Keratinocyte (primary cell): ENCODE data around the gene NTRK1. TPM values are rescaled to one million over a fixed set of nuclear protein-coding genes. Genes with fewer than 3 reads are reported as not detected.

Source experiments
- DNase-seq: peaks from one replicate; pipeline ENCODE4 v3.0.0-alpha.2; 2011; ENCODE audit warnings: low read depth, missing footprints, low spot score
- FAIRE-seq: peaks from 2 replicates; lab custom pipeline; 2011; peaks lifted over from hg19 to GRCh38; lab: Jason Lieb, UNC
- H2AFZ ChIP-seq: 2 replicates; pipeline ENCODE4 v1.6.0; 2012; ENCODE audit warnings: low read length, control low read depth, inconsistent platforms; ENCODE audit not compliant: control insufficient read depth
- H3K27ac ChIP-seq: 2 replicates; pipeline ENCODE4 v1.5.1; 2011; ENCODE audit warnings: low read length; ENCODE audit not compliant: control insufficient read depth, insufficient read depth
- H3K27me3 ChIP-seq: 3 replicates; pipeline ENCODE4 v1.6.0; 2011; ENCODE audit warnings: low read length; ENCODE audit not compliant: control insufficient read depth, insufficient read depth; ENCODE audit errors: extremely low read depth
- H3K36me3 ChIP-seq, 2 experiments: 2 replicates in 1 of 2; 3 replicates in 1 of 2; pipeline ENCODE4 v1.5.1; 2011; ENCODE audit warnings: low read length in 2 of 2, mild to moderate bottlenecking in 1 of 2; ENCODE audit not compliant: control insufficient read depth in 2 of 2, insufficient read depth in 2 of 2; ENCODE audit errors: extremely low read depth in 1 of 2
- H3K4me1 ChIP-seq: 3 replicates; pipeline ENCODE4 v1.5.1; 2011; ENCODE audit warnings: low read length; ENCODE audit not compliant: control insufficient read depth, insufficient read depth; ENCODE audit errors: extremely low read depth
- H3K4me2 ChIP-seq: 3 replicates; pipeline ENCODE4 v1.6.0; 2011; ENCODE audit warnings: low read depth, low read length; ENCODE audit not compliant: control insufficient read depth, insufficient read depth; ENCODE audit errors: extremely low read depth
- H3K4me3 ChIP-seq, 3 experiments: fragments of 200-600 bp in 1 of 3; sonication (generic) in 1 of 3; 2 replicates in 2 of 3; 3 replicates in 1 of 3; pipeline ENCODE4 v1.5.1; 2011 to 2016; ENCODE audit warnings: low read length in 3 of 3, mild to moderate bottlenecking in 3 of 3, control low read depth in 2 of 3, inconsistent platforms in 1 of 3, low read depth in 1 of 3, mixed read lengths in 1 of 3, mixed run types in 1 of 3, moderate library complexity in 1 of 3; ENCODE audit not compliant: control insufficient read depth in 2 of 3, insufficient read depth in 2 of 3; ENCODE audit errors: extremely low read depth in 1 of 3
- H3K79me2 ChIP-seq: 2 replicates; pipeline ENCODE4 v1.6.0; 2012; ENCODE audit warnings: low read length; ENCODE audit not compliant: control insufficient read depth, insufficient read depth
- H3K9ac ChIP-seq: 3 replicates; pipeline ENCODE4 v1.6.0; 2011; ENCODE audit warnings: low read length; ENCODE audit not compliant: control insufficient read depth, insufficient read depth; ENCODE audit errors: extremely low read depth
- H3K9me1 ChIP-seq: 3 replicates; pipeline ENCODE4 v1.6.0; 2011; ENCODE audit warnings: low read length; ENCODE audit not compliant: control insufficient read depth, insufficient read depth; ENCODE audit errors: extremely low read depth
- H3K9me3 ChIP-seq: 2 replicates; pipeline ENCODE4 v1.5.1; 2012; ENCODE audit warnings: low read depth, low read length; ENCODE audit not compliant: control insufficient read depth
- H4K20me1 ChIP-seq: 3 replicates; pipeline ENCODE4 v1.6.0; 2011; ENCODE audit warnings: low read length; ENCODE audit not compliant: control insufficient read depth, insufficient read depth; ENCODE audit errors: extremely low read depth
- EZH2 ChIP-seq: IDR thresholded peaks from one replicate; pipeline ENCODE4 v1.6.1; 2012; ENCODE audit warnings: inconsistent platforms, mild to moderate bottlenecking, low read length, moderate library complexity
- dilution Hi-C: fragments of 300-500 bp; cut with MboI; formaldehyde crosslinking; loops from one replicate; pipeline ENCODE4 v1.7.0; 2020; ENCODE audit warnings: low sequenced_read_pairs; ENCODE audit not compliant: extremely low pct_ligation_motif_present
- polyA plus RNA-seq, 5 experiments: library from polyadenylated mRNA; depleted of rRNA in 3 of 5; stranded (reverse) in 3 of 5; stranded (forward) in 1 of 5; unstranded in 1 of 5; fragments of >200 nt; gene quantifications; 1 replicate in 1 of 5; 2 replicates in 3 of 5; 3 replicates in 1 of 5; pipeline versions ENCODE4 v1.2.1 to v1.2.3, GENCODE V29; 2011 to 2012; ENCODE audit warnings: missing spikeins in 2 of 5, low read depth in 1 of 5, low replicate concordance in 1 of 5
- TF ChIP-seq, protein P1 (sequence below), 3 experiments: IDR thresholded peaks in 1 of 3; conservative IDR thresholded peaks in 1 of 3; optimal IDR thresholded peaks in 1 of 3; 2 replicates in 2 of 3; 3 replicates in 1 of 3; pipeline versions ENCODE3 to v1.5.1; 2011; ENCODE audit warnings: low read length in 3 of 3, mild to moderate bottlenecking in 3 of 3, moderate library complexity in 2 of 3, control low read depth in 1 of 3, inconsistent platforms in 1 of 3; ENCODE audit not compliant: insufficient read depth in 2 of 3; ENCODE audit errors: extremely low read depth in 1 of 3

The NTRK1 gene
- polyA plus RNA-seq, 1 donor (not counting 4 experiments of a cell fraction or from before 2014, with no cell fraction given) = 0.03 TPM

DNA sequence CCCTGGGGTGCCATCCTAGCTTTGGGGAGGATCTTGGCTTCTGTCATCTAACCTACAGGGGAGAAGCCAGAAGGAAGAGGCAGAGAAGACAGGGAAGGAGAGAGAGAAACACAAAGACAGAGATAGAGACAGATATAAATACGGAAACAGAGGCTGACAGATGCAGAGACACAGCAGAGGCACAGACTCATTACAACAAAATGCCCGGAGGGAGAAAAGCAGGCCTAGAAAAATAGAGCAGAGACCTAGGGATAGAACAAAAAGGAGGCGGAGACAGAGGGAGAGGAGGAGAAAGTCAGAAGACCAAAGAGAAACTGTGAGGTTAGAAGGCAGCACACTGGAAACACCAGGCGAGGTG lies 34.8 kb downstream of the NTRK1 start:
- FAIRE-seq = no peak
- Histone ChIP-seq H3K79me2 (no peaks in the 10 kb centered on the region), H3K27ac (no peak overlapping the region), H3K9me1 (no peaks in the 10 kb centered on the region), H3K9me3 (no peaks in the 10 kb centered on the region), H2AFZ (no peak overlapping the region), H3K4me3 (no peak overlapping the region), H3K36me3 (no peaks in the 10 kb centered on the region), H3K9ac (no peak overlapping the region), H3K27me3 (no peaks in the 10 kb centered on the region), H4K20me1 (no peaks in the 10 kb centered on the region), H3K4me2 (no peak overlapping the region), H3K4me1 (peaks cover 37% of the 10 kb centered on the region)
- no peak for TF ChIP-seq EZH2
- TF ChIP-seq, protein P1, sequence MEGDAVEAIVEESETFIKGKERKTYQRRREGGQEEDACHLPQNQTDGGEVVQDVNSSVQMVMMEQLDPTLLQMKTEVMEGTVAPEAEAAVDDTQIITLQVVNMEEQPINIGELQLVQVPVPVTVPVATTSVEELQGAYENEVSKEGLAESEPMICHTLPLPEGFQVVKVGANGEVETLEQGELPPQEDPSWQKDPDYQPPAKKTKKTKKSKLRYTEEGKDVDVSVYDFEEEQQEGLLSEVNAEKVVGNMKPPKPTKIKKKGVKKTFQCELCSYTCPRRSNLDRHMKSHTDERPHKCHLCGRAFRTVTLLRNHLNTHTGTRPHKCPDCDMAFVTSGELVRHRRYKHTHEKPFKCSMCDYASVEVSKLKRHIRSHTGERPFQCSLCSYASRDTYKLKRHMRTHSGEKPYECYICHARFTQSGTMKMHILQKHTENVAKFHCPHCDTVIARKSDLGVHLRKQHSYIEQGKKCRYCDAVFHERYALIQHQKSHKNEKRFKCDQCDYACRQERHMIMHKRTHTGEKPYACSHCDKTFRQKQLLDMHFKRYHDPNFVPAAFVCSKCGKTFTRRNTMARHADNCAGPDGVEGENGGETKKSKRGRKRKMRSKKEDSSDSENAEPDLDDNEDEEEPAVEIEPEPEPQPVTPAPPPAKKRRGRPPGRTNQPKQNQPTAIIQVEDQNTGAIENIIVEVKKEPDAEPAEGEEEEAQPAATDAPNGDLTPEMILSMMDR (optimal IDR thresholded peaks at IDR 0.05 in 1 of 3, IDR thresholded peaks at IDR 0.05 in 1 of 3, conservative IDR thresholded peaks at IDR 0.05 in 1 of 3; ENCODE audit: extremely low read depth in 1 of 3, insufficient read depth in 2 of 3, low read length in 3 of 3) = no peak
- dilution Hi-C loops = no loop called here
- DNase-seq = no peak

GRCh38 chr1:156895927-156896326 lies 35.3 kb downstream of the NTRK1 start:
- Histone ChIP-seq H2AFZ (no peak overlapping the region), H3K36me3 (no peaks in the 10 kb centered on the region), H3K4me2 (peak overlapping the region; percentile 90), H3K4me3 (no peak overlapping the region), H3K79me2 (no peaks in the 10 kb centered on the region), H3K9me3 (no peaks in the 10 kb centered on the region), H3K9me1 (no peaks in the 10 kb centered on the region), H4K20me1 (no peaks in the 10 kb centered on the region), H3K27me3 (no peaks in the 10 kb centered on the region), H3K27ac (peak overlapping the region; percentile 97), H3K4me1 (peaks cover 37% of the 10 kb centered on the region), H3K9ac (no peak overlapping the region)
- DNase-seq = no peak
- TF ChIP-seq EZH2 = no peak
- TF ChIP-seq, protein P1 (optimal IDR thresholded peaks at IDR 0.05 in 1 of 3, IDR thresholded peaks at IDR 0.05 in 1 of 3, conservative IDR thresholded peaks at IDR 0.05 in 1 of 3; ENCODE audit: extremely low read depth in 1 of 3, insufficient read depth in 2 of 3, low read length in 3 of 3) = no peak
- dilution Hi-C loops = no loop called here
- FAIRE-seq = no peak
